Measurements from ENCODE around the gene DMXL1. TPM values are rescaled to one million over a fixed set of nuclear protein-coding genes. Genes with fewer than 3 reads are reported as not detected.

The DMXL1 gene
- total RNA-seq, 3 donors from 2014 or later (not counting 1 experiment from before 2014, with no cell fraction given): 36.7 to 43.0 (median 39.9) TPM

- Mint-ChIP-seq H3K27me3 (ENCODE audit: low read depth in 2 of 2) (no peaks in the 10 kb centered on the region), H3K27ac (no peak overlapping the region), H3K9me3 (no peaks in the 10 kb centered on the region), H3K36me3 (peaks cover 8% of the 10 kb centered on the region), H3K4me1 (peaks cover 0 to 5% of the 10 kb centered on the region in 2 donors), H3K4me3 (no peak overlapping the region)
- Histone ChIP-seq H3K27me3 (ENCODE audit: control insufficient read depth, insufficient read depth, low read length) (no peaks in the 10 kb centered on the region), H3K36me3 (ENCODE audit: control insufficient read depth, insufficient read depth, low read length) (peaks cover 8% of the 10 kb centered on the region), H3K9me3 (ENCODE audit: control insufficient read depth, insufficient read depth, low read length) (no peaks in the 10 kb centered on the region), H3K27ac (ENCODE audit: low read length) (no peak overlapping the region), H3K4me1 (ENCODE audit: control insufficient read depth, insufficient read depth, low read length) (no peaks in the 10 kb centered on the region), H3K4me3 (ENCODE audit: low read length) (no peak overlapping the region)
- intact Hi-C loops (cut with micrococcal nuclease): no loop called here
- WGBS (ENCODE audit: insufficient coverage): 74% methylated on average over 4 of the region's 4 CpGs
- ATAC-seq: no peak
- no peak for DNase-seq
- TF ChIP-seq CTCF (IDR thresholded peaks at IDR 0.05): no peak
Observed at GRCh38 chr5:119166026-119166425, 95.1 kb downstream of the DMXL1 start.

GRCh38 chr5:119168401-119168800 is 97.5 kb downstream of the DMXL1 start:
- Histone ChIP-seq H3K9me3 (ENCODE audit: control insufficient read depth, insufficient read depth, low read length) (no peaks in the 10 kb centered on the region), H3K36me3 (ENCODE audit: control insufficient read depth, insufficient read depth, low read length) (peaks cover 11% of the 10 kb centered on the region), H3K27me3 (ENCODE audit: control insufficient read depth, insufficient read depth, low read length) (no peaks in the 10 kb centered on the region), H3K4me1 (ENCODE audit: control insufficient read depth, insufficient read depth, low read length) (no peaks in the 10 kb centered on the region), H3K4me3 (ENCODE audit: low read length) (no peak overlapping the region), H3K27ac (ENCODE audit: low read length) (no peak overlapping the region)
- no peak overlapping the region for H3K4me3 Mint-ChIP-seq
- no peaks in the 10 kb centered on the region for H3K27me3 Mint-ChIP-seq (ENCODE audit: low read depth in 2 of 2)
- H3K36me3 Mint-ChIP-seq: peaks cover 8% of the 10 kb centered on the region
- WGBS (ENCODE audit: insufficient coverage): 63% methylated on average over 1 of the region's 1 CpG
- ATAC-seq (no peak), DNase-seq (no peak)
- H3K4me1 Mint-ChIP-seq: peaks cover 0 to 5% of the 10 kb centered on the region in 2 donors
- intact Hi-C loops (cut with micrococcal nuclease): no loop called here
- H3K9me3 Mint-ChIP-seq: no peaks in the 10 kb centered on the region
- H3K27ac Mint-ChIP-seq: peak overlapping the region in 1 of 2 donors; percentile 33
- TF ChIP-seq CTCF (IDR thresholded peaks at IDR 0.05): no peak

GRCh38 chr5:119171686-119172085 is 100.8 kb downstream of the DMXL1 start:
- Histone ChIP-seq H3K4me3 (ENCODE audit: low read length) (no peak overlapping the region), H3K4me1 (ENCODE audit: control insufficient read depth, insufficient read depth, low read length) (no peaks in the 10 kb centered on the region), H3K27me3 (ENCODE audit: control insufficient read depth, insufficient read depth, low read length) (no peaks in the 10 kb centered on the region), H3K27ac (ENCODE audit: low read length) (no peak overlapping the region), H3K36me3 (ENCODE audit: control insufficient read depth, insufficient read depth, low read length) (peaks cover 6% of the 10 kb centered on the region), H3K9me3 (ENCODE audit: control insufficient read depth, insufficient read depth, low read length) (no peaks in the 10 kb centered on the region)
- Mint-ChIP-seq H3K9me3 (no peaks in the 10 kb centered on the region), H3K36me3 (no peaks in the 10 kb centered on the region), H3K27ac (no peak overlapping the region), H3K4me1 (peaks cover 0 to 10% of the 10 kb centered on the region in 2 donors), H3K27me3 (ENCODE audit: low read depth in 2 of 2) (no peaks in the 10 kb centered on the region), H3K4me3 (no peak overlapping the region)
- no peak for ATAC-seq
- no peak for TF ChIP-seq CTCF (IDR thresholded peaks at IDR 0.05)
- no peak for DNase-seq
- intact Hi-C loops (cut with micrococcal nuclease): no loop called here

GRCh38 chr5:119174578-119175163 is 103.8 kb downstream of the DMXL1 start:
- H3K36me3 Mint-ChIP-seq: no peaks in the 10 kb centered on the region
- no peak for TF ChIP-seq CTCF (IDR thresholded peaks at IDR 0.05)
- peaks cover 13% of the 10 kb centered on the region for H3K36me3 ChIP-seq (ENCODE audit: control insufficient read depth, insufficient read depth, low read length)
- H3K27me3 ChIP-seq (ENCODE audit: control insufficient read depth, insufficient read depth, low read length): no peaks in the 10 kb centered on the region
- intact Hi-C loops (cut with micrococcal nuclease): no loop called here
- no peak overlapping the region for H3K4me3 Mint-ChIP-seq
- H3K27ac ChIP-seq (ENCODE audit: low read length): no peak overlapping the region
- peaks cover 0 to 5% of the 10 kb centered on the region in 2 donors for H3K4me1 Mint-ChIP-seq
- no peak overlapping the region for H3K4me3 ChIP-seq (ENCODE audit: low read length)
- no peaks in the 10 kb centered on the region for H3K9me3 Mint-ChIP-seq
- H3K27me3 Mint-ChIP-seq (ENCODE audit: low read depth in 2 of 2): no peaks in the 10 kb centered on the region
- no peak overlapping the region for H3K27ac Mint-ChIP-seq
- DNase-seq (no peak), ATAC-seq (no peak)
- no peaks in the 10 kb centered on the region for H3K4me1 ChIP-seq (ENCODE audit: control insufficient read depth, insufficient read depth, low read length)
- 78% methylated on average over 2 of the region's 2 CpGs for WGBS (ENCODE audit: insufficient coverage)
- no peaks in the 10 kb centered on the region for H3K9me3 ChIP-seq (ENCODE audit: control insufficient read depth, insufficient read depth, low read length)
